NCI-H82 (cell line): ENCODE measurements around the gene CADM4.
"Not testable (repeated sequence)": the region's sequence is repeated elsewhere in the genome, so short reads cannot be mapped to it uniquely, and the experiment has no call there.

Source experiments
- DNase-seq: peaks from one replicate; lab custom pipeline; 2025; lab: John Stamatoyannopoulos, UW

CADM4 gene

DNA sequence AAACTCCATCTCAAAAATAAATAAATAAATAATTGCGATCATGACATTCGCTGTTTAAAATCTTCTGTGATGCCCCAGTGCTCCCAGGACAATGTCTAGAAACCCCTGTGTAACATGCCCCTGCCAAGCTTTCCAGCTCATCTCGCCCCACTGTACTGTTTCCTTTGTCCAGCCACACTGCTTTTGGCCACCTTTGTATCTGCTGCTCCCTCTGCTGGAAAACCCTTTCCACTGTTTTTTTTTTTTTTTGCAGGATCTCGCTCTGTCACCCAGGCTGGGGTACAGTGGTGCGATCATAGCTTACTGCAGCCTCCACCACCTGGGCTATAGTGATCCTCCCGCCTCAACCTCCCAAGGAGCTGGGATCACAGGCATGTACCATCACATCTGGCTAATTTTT is 22.8 kb upstream of the CADM4 start:
- peak; percentile 46 for DNase-seq

- DNase-seq: no peak
Observed at GRCh38 chr19:43660971-43661360, 21.3 kb upstream of the CADM4 start.

DNA sequence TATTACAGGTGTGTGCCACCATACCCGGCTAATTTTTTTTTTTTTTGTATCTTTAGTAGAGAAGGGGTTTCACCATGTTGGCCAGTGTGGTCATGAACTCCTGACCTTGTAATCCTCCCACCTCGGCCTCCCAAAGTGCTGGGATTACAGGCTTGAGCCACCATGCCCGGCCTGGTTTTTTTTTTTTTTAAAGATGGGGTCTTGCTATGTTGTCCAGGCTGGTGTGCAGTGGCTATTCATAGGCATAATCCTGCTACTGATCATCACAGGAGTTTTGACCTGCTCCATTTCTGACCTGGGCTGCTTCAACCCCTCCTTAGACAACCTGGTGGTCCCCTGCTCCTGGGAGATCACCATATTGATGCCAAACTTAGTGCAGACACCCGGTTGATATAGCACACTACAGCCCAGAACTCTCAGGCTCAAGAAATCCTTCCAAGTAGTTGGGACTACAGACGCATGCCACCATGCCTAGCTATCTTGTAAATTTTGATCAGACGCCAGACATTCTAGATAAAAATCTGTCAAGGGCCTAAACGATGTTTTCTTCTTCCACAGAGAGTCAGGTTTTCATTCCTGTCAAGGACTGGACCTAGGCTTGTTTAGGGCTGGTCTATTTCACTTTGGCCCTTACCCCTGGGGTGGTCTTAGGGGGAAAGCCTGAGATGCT is 20.8 kb upstream of the CADM4 start:
- DNase-seq: no peak

- no peak for DNase-seq
Observed at GRCh38 chr19:43658494-43658893, 18.8 kb upstream of the CADM4 start.

DNA sequence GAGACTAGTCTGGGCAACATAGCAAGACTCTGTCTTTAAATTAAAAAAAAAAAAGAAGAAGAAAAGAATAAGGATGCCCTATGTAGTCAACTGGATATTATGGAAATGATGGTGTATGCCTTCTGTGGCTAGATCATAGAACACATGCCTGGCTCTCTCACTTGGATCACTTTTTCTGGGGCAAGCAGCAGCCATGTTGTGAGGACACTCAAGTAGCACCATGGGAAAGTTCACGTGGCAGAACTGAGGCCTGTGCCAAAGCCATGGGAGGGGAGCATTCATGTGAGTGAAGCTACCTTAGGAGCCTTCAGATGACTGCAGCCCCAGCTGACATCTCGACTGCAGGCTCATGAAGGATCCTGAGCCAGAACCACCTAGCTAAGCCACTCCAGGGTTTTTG is 18.4 kb upstream of the CADM4 start:
- no peak for DNase-seq

- no peak for DNase-seq
Observed at GRCh38 chr19:43656436-43656835, 16.8 kb upstream of the CADM4 start.

DNA sequence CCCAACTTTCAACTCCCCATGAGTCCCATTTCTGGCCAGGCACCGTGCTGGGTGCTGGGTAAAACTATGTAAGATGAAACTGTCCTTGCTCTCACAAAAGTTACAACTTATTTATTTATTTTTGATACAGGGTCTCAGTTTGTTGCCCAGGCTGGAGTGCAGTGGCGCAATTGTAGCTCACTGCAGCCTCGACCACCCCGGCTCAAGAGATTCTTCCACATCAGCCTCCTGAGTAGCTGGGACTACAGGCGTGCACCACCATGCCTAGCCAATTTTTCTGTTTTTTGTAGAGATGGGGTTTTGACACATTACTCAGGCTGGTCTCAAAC is 12.9 kb upstream of the CADM4 start:
- DNase-seq: no peak

GRCh38 chr19:43651758-43652545 is 12.3 kb upstream of the CADM4 start:
- DNase-seq: peak; percentile 79

DNA sequence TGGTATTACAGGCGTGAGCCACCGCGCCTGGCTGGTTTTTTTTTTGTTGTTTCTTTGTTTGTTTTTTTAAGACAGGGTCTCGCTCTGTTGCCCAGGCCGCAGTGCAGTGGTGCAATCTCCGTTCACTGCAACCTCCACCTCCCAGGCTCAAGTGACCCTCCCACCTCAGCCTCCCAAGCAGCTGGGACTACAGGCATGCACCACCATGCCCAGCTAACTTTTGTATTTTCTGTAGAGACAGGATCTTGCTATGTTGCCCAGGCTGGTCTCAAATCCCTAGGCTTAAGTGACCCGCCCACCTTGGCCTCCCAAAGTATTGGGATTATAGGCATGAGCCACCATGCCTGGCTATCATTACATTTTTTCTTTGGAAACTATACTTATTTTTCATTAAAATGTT is 10.6 kb upstream of the CADM4 start:
- DNase-seq: not testable (repeated sequence)

GRCh38 chr19:43649514-43649913 is 9.9 kb upstream of the CADM4 start:
- no peak for DNase-seq

- DNase-seq: no peak
Observed at GRCh38 chr19:43648633-43649032, 9.0 kb upstream of the CADM4 start.

- no peak for DNase-seq
Observed at GRCh38 chr19:43644181-43644580, 4.5 kb upstream of the CADM4 start.

DNA sequence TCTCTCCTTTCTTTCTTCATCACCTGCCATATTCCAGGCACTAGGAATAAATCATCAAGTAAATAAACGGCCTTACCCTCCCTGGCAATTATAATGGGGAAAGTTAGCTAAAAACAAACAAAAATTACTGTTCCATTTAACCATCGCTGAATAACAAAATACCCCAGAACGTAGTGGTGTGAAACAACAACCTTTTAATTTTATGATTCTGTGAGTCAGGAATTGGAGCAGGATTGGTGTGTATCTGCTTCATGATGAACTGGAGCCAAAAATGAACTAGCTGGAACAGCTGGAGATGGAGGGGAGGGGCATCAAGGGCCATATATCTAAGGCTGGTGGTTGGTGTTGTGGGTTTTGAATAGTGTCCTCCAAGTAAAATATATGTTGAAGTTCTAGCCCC is 3.7 kb upstream of the CADM4 start:
- DNase-seq: no peak

DNA sequence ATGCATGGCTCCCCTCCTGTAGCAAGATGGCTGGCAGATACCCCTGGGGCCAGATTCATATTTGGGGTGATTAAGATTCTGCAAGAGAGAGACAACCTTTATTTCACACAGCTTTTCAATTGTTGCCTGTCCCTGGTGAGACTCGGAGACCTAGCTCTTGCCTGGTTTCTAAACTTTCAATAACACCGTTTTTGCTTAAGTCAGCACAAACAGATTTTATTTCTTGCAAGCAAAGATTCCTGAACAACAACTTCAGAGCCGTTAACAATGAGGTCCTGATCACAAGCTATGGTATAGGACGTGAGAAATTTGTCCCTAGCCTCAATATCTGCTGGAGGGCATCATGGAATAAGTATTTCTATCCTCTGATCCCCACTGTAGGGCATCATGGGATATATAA is 2.9 kb upstream of the CADM4 start:
- DNase-seq: no peak

- DNase-seq: peak; percentile 16
Observed at GRCh38 chr19:43641333-43641732, 1.7 kb upstream of the CADM4 start.

GRCh38 chr19:43640424-43640757 is 741 bp upstream of the CADM4 start:
- no peak for DNase-seq

GRCh38 chr19:43638995-43639518 is 593 bp downstream of the CADM4 start:
- no peak for DNase-seq

GRCh38 chr19:43638214-43638994 is 1.2 kb downstream of the CADM4 start:
- no peak for DNase-seq

GRCh38 chr19:43636121-43636683 is 3.4 kb downstream of the CADM4 start:
- DNase-seq: no peak

DNA sequence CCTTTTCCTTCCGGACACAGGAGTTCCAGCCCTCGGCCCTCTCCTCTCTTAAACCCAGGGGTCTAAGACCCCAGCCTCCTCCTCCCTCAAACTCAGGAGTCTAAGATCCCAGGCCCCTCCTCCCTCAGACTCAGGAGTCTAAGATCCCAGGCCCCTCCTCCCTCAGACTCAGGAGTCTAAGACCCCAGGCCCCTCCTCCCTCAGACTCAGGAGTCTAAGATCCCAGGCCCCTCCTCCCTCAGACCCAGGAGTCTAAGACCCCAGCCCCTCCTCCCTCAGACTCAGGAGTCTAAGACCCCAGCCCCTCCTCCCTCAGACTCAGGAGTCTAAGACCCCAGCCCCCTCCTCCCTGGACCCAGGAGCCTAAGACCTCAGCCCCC is 4.1 kb downstream of the CADM4 start:
- peak; percentile 65 for DNase-seq

DNA sequence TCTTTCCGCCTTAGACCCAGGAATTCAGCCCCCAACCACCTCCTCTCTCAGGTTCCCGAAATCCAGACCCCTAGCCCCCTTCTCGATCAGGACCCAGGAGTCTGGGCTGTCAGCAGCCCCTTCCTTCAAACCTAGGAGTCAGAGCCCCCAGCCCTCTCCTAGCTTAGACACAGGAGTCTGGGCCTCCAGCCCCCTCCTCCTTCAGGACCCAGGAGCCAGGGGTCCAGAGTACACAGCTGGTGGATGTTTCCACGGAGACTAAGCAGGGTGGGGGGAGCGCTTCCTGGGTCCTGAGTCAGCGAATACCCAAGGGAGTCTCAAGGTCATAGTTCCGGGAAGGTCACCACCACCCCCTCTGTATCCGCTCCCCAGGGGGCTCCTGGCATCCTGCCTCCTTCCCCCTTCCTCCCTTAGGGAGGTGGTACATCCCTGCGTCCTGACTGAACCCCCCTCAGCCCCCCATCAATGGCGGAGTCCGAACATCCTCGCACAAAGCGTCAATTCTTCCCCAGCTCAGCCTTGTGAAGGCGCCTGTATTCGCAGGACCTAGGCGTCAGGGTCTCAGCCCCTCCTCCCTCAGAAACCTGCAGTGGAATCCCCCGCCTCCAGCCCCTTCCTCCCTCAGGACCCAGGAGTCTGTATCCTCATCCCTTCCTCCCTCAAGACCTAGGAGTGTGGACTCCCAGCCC is 4.6 kb downstream of the CADM4 start:
- peak; percentile 65 for DNase-seq

DNA sequence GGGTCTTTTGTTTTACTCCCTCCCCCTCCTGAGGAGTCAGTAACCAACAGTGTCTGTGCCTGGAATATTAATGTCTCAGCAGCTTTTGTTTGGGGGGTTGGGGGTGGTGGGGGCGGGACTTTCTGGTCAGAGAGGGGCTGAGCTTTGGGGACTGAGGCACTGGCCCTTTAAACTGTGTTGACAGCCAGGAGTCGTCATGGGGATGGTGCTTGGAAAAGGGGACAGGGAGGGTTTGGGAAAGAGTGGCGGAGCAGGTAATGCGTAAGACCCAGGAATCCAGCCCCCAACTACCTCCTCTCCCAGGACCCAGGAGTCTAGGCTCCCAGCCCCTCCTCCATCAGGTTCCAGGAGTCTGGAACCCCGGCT is 5.2 kb downstream of the CADM4 start:
- DNase-seq: no peak
